HG03095 (cell line): Measurements from ENCODE around the gene ARPC3.
"Not testable (repeated sequence)": the region's sequence is repeated elsewhere in the genome, so short reads cannot be mapped to it uniquely, and the experiment has no call there.

ENCODE experiments used
- ATAC-seq: cut with Tn5 transposase; IDR thresholded peaks from one replicate; pipeline ENCODE4 v1.9.1; 2021; ENCODE audit warnings: moderate library complexity; ENCODE audit not compliant: unreplicated experiment

ARPC3 gene

DNA sequence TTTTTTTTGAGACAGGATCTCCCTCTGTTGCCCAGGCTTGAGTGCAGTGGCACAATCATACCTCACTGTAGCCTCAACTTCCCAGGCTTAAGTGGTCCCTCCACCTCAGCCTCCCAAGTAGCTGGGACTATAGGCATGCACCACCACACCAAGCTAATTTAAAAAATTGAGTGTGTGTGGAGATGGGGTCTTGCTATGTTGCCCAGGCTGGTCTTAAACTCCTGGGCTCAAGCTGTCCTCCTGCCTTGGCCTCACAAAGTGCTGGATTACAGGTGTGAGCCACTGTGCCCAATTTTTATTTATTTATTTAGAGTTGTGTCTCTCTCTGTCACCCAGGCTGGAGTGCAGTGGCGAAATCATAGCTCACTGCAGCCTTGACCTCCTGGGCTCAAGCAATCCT, 29.5 kb downstream of the ARPC3 start:
- ATAC-seq: not testable (repeated sequence)

DNA sequence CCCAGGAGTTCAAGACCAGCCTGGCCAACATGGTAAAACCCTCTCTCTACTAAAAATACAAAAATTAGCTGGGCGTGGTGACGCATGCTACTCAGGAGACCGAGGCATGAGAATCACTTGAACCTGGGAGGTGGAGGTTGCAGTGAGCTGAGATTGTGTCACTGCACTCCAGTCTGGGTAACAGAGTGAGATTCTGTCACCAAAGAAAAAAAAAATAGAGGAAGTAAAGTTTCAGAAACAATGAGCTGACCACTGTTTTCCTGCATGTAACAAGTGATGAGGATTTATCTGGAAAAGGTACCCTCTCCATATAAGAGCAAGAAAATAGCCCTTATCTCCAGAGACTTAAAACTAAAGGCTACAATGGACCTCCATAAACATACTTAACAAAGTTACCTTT, 33.0 kb downstream of the ARPC3 start:
- ATAC-seq: not testable (repeated sequence)

DNA sequence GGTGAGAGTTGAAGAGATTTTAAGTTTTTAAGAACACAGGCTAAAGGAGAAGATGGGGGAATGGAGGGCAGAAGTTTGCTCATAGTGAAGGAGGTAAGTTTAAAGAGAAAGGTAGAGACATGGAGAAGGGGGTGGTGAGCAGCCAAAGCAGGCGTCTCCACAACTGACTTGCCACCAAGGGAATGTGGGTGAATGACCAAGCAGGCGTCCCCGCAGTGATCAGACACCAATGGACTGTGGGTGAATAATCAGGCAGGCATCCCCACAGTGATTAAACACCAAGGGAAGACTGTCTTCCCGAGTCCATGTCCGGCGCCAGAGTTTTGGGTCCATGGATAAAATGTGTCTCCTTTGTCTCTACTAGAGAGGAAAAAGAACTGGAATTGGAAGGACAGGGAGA, 40.1 kb downstream of the ARPC3 start:
- not testable (repeated sequence) for ATAC-seq

DNA sequence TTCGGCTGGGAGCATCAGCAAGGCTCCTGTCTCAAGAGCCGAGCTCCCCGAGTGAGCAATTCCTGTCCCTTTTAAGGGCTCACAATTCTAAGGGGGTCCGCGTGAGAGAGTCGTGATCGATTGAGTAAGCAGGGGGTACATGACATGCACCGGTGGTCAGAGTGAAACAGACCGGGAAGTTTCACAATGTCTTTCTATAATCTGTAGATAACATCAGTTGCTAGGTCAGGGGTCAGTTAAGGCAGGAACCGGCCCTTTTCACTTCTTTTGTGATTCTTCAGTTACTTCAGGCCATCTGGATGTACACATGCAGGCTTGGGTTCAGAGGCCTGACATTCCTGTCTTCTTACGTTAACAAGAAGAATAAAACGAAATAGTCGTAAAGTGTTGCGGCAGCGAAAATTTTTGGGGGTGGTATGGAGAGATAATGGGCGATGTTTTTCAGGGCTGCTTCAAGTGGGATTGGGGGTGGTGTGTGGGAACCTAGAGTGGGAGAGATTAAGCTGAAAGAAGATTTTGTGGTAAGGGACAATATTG, 44.9 kb downstream of the ARPC3 start:
- not testable (repeated sequence) for ATAC-seq

DNA sequence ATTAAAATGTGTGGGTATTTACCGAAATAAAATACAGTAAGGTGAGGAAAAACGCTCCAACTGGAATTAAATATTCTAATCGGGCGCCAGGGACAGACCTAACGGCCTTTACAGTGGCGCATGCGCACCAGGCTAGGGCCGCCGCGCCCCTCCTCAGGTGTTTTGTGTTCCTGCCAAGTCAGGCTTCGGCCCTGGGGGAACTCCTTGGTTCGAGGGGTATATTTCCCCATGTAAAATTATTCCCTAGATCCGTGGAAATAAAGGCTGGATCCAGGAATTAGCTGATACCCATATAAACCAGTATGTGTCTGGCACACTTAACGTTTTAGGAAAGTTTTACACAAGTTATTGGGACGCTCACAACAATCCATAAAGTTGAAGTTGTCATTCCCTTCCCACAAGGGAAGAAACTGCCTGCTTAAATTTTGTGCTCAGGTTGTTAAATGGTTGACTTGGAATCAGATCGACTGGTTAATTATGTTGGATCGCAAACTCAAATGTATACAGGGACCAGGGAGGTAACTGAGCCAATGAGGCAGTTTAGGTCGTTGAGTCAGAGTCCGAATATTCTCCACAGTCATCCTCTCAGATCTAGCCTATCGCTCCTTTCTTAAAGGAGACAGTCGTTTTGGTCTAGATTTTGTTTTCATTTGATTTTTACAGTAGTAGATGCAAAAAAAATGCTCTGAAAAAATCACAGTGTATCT, 46.0 kb downstream of the ARPC3 start:
- ATAC-seq: peak; percentile 46

DNA sequence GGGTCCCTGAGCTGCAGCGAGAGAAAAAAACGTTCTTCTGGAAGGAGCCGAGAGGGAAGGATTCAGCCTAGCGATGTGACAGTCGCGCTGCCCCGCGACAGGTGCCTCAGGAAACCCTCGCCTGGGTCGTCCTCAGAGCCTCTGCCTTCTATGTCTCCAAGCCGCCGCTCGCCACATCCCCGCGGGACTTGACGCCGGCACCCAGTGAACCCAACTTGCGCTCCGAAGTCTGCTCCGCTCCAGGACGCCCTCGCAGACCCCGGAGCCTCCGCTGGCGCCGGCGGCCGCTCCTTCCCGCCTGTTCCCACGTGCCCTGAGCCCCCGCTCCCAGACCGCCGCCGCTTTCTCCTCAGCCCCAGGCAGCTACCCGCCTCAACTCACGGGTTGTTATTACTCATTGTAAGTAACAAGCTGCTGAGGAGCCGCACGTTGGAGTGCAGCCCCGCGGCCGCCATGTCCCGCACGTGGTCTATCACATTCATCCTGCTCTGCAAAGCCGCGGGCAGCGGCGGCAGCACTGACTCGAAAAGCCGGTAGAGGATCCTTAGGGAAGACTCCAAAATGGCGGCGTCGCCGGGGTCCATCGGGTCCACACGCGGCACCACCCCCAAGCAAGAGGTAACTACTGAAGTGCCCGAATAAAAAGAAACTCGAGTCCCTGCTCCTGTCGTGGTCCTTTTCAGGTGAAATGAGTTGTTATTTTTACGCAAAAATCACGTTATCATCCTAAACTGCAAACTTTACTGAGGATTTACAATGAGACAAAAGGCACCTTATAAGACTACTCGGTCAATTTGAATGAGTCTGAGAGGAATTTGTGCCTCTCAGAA, 46.8 kb downstream of the ARPC3 start, which contains the start of gene ANAPC7:
TSS of gene ANAPC7 (minus strand) at position 563 of the 830 bp plus-strand sequence. CDS start at position 482, 81 bp downstream.
- peak; percentile 72 for ATAC-seq
